ENCODE measurements around the gene TIMD4.

TIMD4 gene

GRCh38 chr5:156922207-156922792 is 40.7 kb downstream of the TIMD4 start:
- in situ Hi-C loops (cut with MboI; ENCODE audit: low sequenced_read_pairs), result no loop called here

- in situ Hi-C loops (cut with MboI; ENCODE audit: low sequenced_read_pairs), result no loop called here
Observed at GRCh38 chr5:156920861-156921431, 42.1 kb downstream of the TIMD4 start.

GRCh38 chr5:156920042-156920860 is 42.8 kb downstream of the TIMD4 start:
- in situ Hi-C loops (cut with MboI; ENCODE audit: low sequenced_read_pairs), result no loop called here

- in situ Hi-C loops (cut with MboI; ENCODE audit: low sequenced_read_pairs), result no loop called here
Observed at GRCh38 chr5:156918311-156918845, 44.6 kb downstream of the TIMD4 start.

GRCh38 chr5:156914371-156914737 is 48.7 kb downstream of the TIMD4 start:
- in situ Hi-C loops (cut with MboI; ENCODE audit: low sequenced_read_pairs), result no loop called here

GRCh38 chr5:156913719-156914370 is 49.2 kb downstream of the TIMD4 start:
- in situ Hi-C loops (cut with MboI; ENCODE audit: low sequenced_read_pairs), result no loop called here

GRCh38 chr5:156913355-156913718 is 49.7 kb downstream of the TIMD4 start:
- in situ Hi-C loops (cut with MboI; ENCODE audit: low sequenced_read_pairs), result no loop called here

GRCh38 chr5:156912869-156913268 is 50.2 kb downstream of the TIMD4 start:
- in situ Hi-C loops (cut with MboI; ENCODE audit: low sequenced_read_pairs), result no loop called here

- in situ Hi-C loops (cut with MboI; ENCODE audit: low sequenced_read_pairs), result no loop called here
Observed at GRCh38 chr5:156909180-156909579, 53.8 kb downstream of the TIMD4 start.

- in situ Hi-C loops (cut with MboI; ENCODE audit: low sequenced_read_pairs), result no loop called here
Observed at GRCh38 chr5:156907667-156908066, 55.4 kb downstream of the TIMD4 start.

- in situ Hi-C loops (cut with MboI; ENCODE audit: low sequenced_read_pairs), result no loop called here
Observed at GRCh38 chr5:156906807-156907206, 56.2 kb downstream of the TIMD4 start.

GRCh38 chr5:156896546-156896945 is 66.5 kb downstream of the TIMD4 start:
- in situ Hi-C loops (cut with MboI; ENCODE audit: low sequenced_read_pairs), result no loop called here

- in situ Hi-C loops (cut with MboI; ENCODE audit: low sequenced_read_pairs), result no loop called here
Observed at GRCh38 chr5:156893517-156893916, 69.5 kb downstream of the TIMD4 start.

GRCh38 chr5:156892864-156893263 is 70.2 kb downstream of the TIMD4 start:
- in situ Hi-C loops (cut with MboI; ENCODE audit: low sequenced_read_pairs), result no loop called here

GRCh38 chr5:156892223-156892622 is 70.8 kb downstream of the TIMD4 start:
- in situ Hi-C loops (cut with MboI; ENCODE audit: low sequenced_read_pairs), result no loop called here

GRCh38 chr5:156888520-156888919 is 74.5 kb downstream of the TIMD4 start:
- in situ Hi-C loops (cut with MboI; ENCODE audit: low sequenced_read_pairs), result no loop called here

GRCh38 chr5:156883316-156883875 is 79.6 kb downstream of the TIMD4 start:
- in situ Hi-C loops (cut with MboI; ENCODE audit: low sequenced_read_pairs), result no loop called here

- in situ Hi-C loops (cut with MboI; ENCODE audit: low sequenced_read_pairs), result no loop called here
Observed at GRCh38 chr5:156879665-156880285, 83.3 kb downstream of the TIMD4 start.

- in situ Hi-C loops (cut with MboI; ENCODE audit: low sequenced_read_pairs), result no loop called here
Observed at GRCh38 chr5:156871212-156871611, 91.8 kb downstream of the TIMD4 start.

GRCh38 chr5:156870498-156870839 is 92.6 kb downstream of the TIMD4 start:
- in situ Hi-C loops (cut with MboI; ENCODE audit: low sequenced_read_pairs), result no loop called here
